Neural progenitor cell (in vitro differentiated cells): ENCODE measurements around the gene ADAMTSL2.

ENCODE experiments used
- EZH2 ChIP-seq: fragments of 200-600 bp; sonication (generic); IDR thresholded peaks from 2 replicates; pipeline ENCODE4 v1.6.1; 2017; ENCODE audit warnings: antibody characterized with exemption, mild to moderate bottlenecking, moderate library complexity
- TF ChIP-seq, protein P1 (sequence below): fragments of 200-600 bp; sonication (generic); IDR thresholded peaks from 2 replicates; pipeline ENCODE4 v1.5.1; 2017; ENCODE audit warnings: antibody characterized with exemption, mild to moderate bottlenecking

DNA sequence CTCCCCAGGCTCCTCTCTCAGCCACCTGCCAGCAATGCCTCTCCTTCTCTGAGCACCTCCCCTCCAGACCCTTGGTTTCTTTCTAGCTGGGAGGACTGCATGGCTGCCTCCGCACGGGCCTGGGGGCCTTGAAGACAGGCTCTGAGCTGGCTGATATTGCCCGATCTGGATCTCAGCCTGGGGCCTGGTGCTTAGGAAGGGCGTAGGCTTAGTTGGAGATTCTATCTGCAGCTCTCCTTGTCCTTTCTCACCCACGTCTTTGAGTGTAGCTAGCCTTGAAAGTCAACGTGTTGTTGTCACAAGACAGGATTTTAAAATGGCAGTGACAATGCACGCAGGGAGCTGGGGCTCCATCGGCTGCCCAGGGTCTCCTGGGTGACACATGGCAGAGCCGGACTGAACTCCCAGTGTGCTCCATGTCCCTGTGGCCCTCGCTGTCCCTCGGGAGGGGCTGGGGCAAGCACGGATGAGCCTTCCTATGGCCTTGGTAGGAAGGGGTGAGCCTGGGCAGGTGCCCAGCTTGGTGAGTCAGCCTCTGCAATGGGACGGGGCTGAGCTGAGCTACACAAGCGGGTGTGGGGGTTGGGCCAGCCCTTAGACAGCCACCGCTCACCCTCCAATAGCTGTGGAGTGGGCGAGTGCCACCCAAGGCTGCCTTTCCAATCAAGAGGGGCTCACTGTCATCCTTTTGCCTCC, 9.4 kb downstream of the ADAMTSL2 start:
- TF ChIP-seq, protein P1, sequence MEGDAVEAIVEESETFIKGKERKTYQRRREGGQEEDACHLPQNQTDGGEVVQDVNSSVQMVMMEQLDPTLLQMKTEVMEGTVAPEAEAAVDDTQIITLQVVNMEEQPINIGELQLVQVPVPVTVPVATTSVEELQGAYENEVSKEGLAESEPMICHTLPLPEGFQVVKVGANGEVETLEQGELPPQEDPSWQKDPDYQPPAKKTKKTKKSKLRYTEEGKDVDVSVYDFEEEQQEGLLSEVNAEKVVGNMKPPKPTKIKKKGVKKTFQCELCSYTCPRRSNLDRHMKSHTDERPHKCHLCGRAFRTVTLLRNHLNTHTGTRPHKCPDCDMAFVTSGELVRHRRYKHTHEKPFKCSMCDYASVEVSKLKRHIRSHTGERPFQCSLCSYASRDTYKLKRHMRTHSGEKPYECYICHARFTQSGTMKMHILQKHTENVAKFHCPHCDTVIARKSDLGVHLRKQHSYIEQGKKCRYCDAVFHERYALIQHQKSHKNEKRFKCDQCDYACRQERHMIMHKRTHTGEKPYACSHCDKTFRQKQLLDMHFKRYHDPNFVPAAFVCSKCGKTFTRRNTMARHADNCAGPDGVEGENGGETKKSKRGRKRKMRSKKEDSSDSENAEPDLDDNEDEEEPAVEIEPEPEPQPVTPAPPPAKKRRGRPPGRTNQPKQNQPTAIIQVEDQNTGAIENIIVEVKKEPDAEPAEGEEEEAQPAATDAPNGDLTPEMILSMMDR = no peak
- TF ChIP-seq EZH2 = no peak
